ENCODE results near the gene TTYH2.

DNA sequence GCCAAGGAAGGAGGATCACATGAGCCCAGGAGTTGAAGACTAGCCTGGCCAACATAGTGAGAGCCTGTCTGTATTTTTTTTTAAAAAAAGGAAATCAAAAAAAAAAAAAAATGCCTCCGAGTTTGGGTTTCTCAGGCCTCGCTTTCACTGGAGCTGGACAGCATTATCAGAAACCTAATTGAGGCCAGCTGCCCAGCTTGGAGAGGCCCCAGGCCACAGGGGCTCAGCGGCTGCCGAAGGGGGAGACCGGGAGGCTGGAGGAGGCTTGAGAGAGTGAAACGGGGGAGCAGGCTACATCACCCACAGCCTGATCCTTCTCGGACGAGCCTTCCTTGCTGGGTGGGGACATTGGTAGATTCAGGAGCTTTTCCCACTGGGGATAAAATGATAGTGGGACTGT lies 5.1 kb downstream of the TTYH2 start:
- TF ChIP-seq, protein P1, sequence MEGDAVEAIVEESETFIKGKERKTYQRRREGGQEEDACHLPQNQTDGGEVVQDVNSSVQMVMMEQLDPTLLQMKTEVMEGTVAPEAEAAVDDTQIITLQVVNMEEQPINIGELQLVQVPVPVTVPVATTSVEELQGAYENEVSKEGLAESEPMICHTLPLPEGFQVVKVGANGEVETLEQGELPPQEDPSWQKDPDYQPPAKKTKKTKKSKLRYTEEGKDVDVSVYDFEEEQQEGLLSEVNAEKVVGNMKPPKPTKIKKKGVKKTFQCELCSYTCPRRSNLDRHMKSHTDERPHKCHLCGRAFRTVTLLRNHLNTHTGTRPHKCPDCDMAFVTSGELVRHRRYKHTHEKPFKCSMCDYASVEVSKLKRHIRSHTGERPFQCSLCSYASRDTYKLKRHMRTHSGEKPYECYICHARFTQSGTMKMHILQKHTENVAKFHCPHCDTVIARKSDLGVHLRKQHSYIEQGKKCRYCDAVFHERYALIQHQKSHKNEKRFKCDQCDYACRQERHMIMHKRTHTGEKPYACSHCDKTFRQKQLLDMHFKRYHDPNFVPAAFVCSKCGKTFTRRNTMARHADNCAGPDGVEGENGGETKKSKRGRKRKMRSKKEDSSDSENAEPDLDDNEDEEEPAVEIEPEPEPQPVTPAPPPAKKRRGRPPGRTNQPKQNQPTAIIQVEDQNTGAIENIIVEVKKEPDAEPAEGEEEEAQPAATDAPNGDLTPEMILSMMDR (IDR thresholded peaks at IDR 0.05): no peak
- no peak for TF ChIP-seq POLR2A (IDR thresholded peaks at IDR 0.05)

All from right lobe of liver (tissue), 4 donors.